AG04450 (cell line): ENCODE measurements around the gene ABTB1. TPM values are rescaled to one million over a fixed set of nuclear protein-coding genes. Genes with fewer than 3 reads are reported as not detected.

ENCODE experiments used
- CTCF ChIA-PET: fragments of 300-600, 350-600 bp; formaldehyde crosslinking; extraction: SDS; loops from one replicate; lab custom pipeline; 2022; ENCODE audit warnings: antibody characterized with exemption, inconsistent platforms; lab: Charles Lee
- POLR2A ChIA-PET: fragments of 350-600 bp; formaldehyde crosslinking; extraction: SDS; loops from one replicate; lab custom pipeline; 2021; ENCODE audit warnings: antibody characterized with exemption, inconsistent platforms; lab: Yijun Ruan, JAX
- DNase-seq: peaks from one replicate; pipeline ENCODE4 v3.0.0-alpha.2; 2011; ENCODE audit warnings: low read depth, low spot score
- H3K27ac ChIP-seq: one replicate; pipeline ENCODE4 v1.5.1; 2012; ENCODE audit warnings: low read depth, low read length, control low read depth
- H3K27me3 ChIP-seq: one replicate; pipeline ENCODE4 v1.6.0; 2012; ENCODE audit warnings: low read length; ENCODE audit not compliant: control insufficient read depth, insufficient read depth
- H3K4me3 ChIP-seq: 2 replicates; pipeline ENCODE4 v1.5.1; 2011; ENCODE audit warnings: mild to moderate bottlenecking, low read depth, low read length, control low read depth
- H3K9me3 ChIP-seq: 2 replicates; pipeline ENCODE4 v1.5.1; 2012; ENCODE audit warnings: low read length; ENCODE audit not compliant: control insufficient read depth, insufficient read depth
- polyA plus RNA-seq: library from polyadenylated mRNA; depleted of rRNA; stranded (reverse); fragments of >200 nt; gene quantifications from 2 replicates; pipeline ENCODE4 v1.2.3, GENCODE V29; 2011
- TF ChIP-seq, protein P1 (sequence below): IDR thresholded peaks from 2 replicates; pipeline ENCODE4 v1.5.1; 2011; ENCODE audit warnings: low read depth, low read length, control low read depth, inconsistent platforms

The ABTB1 gene
- polyA plus RNA-seq, 1 experiment: 15.5 TPM

DNA sequence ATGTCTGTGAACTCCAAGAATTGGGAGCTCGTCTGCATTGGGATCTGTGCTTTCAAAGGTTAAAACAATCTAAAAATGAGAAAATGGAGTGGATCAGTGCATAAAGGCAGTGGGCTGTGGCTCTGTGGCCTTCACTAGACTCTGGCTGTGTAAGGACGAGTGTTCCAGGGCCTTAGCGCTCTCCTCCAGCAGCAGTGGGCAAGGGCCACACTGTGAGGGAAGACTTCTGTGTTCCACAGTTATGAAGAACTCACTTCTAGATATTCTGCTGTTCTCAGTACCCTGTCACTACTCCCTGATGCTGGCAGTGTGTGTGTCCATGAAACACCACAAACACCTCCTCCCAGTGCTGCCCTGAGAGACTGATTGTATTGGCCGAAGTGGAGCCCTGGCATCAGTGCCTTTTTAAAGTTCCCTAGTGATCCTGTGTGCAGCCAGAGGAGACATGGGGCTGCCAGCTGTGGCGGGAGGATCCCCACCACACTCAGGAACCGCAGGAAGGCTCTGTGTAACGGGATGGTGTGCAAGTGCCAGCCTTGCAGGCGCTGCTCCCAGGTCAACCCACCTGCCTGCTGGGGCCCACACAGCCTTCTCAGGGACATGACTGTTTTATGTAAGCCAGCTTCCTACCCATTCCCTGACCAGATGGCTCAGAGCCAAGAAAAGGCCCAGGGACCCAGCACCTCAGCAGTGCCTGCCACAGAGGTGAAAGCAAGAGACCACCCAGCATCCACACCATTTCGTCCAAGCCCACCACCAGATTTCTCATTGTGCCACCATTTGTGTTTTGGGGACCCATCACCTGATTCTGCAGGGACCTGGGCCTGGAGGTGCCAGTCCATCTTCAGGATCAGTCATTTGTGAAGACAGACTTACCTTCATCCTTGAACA is 40.4 kb downstream of the ABTB1 start:
- Histone ChIP-seq H3K27ac (no peak overlapping the region), H3K9me3 (no peaks in the 10 kb centered on the region), H3K4me3 (no peak overlapping the region), H3K27me3 (no peaks in the 10 kb centered on the region)
- no peak for DNase-seq
- TF ChIP-seq, protein P1, sequence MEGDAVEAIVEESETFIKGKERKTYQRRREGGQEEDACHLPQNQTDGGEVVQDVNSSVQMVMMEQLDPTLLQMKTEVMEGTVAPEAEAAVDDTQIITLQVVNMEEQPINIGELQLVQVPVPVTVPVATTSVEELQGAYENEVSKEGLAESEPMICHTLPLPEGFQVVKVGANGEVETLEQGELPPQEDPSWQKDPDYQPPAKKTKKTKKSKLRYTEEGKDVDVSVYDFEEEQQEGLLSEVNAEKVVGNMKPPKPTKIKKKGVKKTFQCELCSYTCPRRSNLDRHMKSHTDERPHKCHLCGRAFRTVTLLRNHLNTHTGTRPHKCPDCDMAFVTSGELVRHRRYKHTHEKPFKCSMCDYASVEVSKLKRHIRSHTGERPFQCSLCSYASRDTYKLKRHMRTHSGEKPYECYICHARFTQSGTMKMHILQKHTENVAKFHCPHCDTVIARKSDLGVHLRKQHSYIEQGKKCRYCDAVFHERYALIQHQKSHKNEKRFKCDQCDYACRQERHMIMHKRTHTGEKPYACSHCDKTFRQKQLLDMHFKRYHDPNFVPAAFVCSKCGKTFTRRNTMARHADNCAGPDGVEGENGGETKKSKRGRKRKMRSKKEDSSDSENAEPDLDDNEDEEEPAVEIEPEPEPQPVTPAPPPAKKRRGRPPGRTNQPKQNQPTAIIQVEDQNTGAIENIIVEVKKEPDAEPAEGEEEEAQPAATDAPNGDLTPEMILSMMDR: no peak
- POLR2A ChIA-PET: no interaction called here
- CTCF ChIA-PET: interaction anchor here (0.6 kb wide), 1 partner anchor 16 kb away, joined by 4 read pairs; no protein-coding TSS in a partner anchor

GRCh38 chr3:127714125-127714571 is 41.4 kb downstream of the ABTB1 start:
- Histone ChIP-seq H3K27me3 (no peaks in the 10 kb centered on the region), H3K4me3 (no peak overlapping the region), H3K27ac (no peak overlapping the region), H3K9me3 (no peaks in the 10 kb centered on the region)
- ChIA-PET CTCF (interaction anchor here (0.6 kb wide), 1 partner anchor 17 kb away, joined by 4 read pairs; no protein-coding TSS in a partner anchor), POLR2A (no interaction called here)
- TF ChIP-seq, protein P1: no peak
- DNase-seq: no peak

- Histone ChIP-seq H3K4me3 (no peak overlapping the region), H3K27me3 (no peaks in the 10 kb centered on the region), H3K9me3 (no peaks in the 10 kb centered on the region), H3K27ac (no peak overlapping the region)
- ChIA-PET POLR2A (no interaction called here), CTCF (interaction anchor here (0.9 kb wide), 1 partner anchor 140 kb away, joined by 3 read pairs; no protein-coding TSS in a partner anchor)
- TF ChIP-seq, protein P1: no peak
- no peak for DNase-seq
These were observed 42.1 kb downstream of the ABTB1 start for GRCh38 chr3:127714866-127715265.

DNA sequence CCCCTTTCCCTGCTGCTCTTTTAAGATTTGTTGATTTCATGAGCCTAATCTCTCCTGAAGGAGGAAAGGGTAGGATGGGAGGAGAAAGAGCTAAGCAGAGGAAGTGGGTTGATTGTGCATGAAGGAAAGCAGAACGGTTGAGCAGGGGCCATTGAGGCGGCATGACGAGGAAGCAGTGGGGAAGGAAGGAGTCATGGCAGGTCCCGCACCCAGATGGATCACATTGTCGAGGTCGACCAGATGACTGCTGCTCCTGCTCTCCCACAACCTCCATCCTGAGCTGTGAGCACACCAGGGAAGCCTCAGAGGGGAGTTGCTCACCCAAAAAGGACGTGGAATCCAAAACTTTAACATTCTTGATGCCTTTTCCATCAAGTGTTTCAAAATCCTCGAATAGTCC is 42.8 kb downstream of the ABTB1 start:
- ChIA-PET POLR2A (no interaction called here), CTCF (interaction anchor here (0.9 kb wide), 1 partner anchor 140 kb away, joined by 3 read pairs; no protein-coding TSS in a partner anchor)
- TF ChIP-seq, protein P1: no peak

DNA sequence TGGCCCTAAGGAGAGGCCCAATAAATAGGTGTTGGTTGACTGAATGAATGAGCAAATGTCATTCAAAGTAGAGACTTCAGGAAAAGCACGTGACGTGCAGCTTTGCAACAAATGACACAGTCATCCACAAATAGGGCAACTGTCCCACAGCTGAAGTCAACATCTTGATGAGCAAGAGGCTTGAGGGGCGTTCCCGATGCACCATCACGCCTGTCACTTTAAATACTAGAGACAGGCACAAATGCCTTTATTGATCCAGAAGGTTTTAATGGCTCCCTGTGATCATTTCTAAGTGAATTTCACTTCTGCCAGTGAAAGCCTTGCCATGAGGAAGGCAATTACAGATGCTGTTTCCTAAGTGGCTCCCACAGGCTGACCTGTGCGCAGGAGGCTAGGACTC is 43.6 kb downstream of the ABTB1 start:
- no peaks in the 10 kb centered on the region for H3K27me3 ChIP-seq
- CTCF ChIA-PET: no interaction called here
- DNase-seq: no peak
- TF ChIP-seq, protein P1: no peak
- POLR2A ChIA-PET: no interaction called here
- no peak overlapping the region for H3K27ac ChIP-seq
- H3K9me3 ChIP-seq: no peaks in the 10 kb centered on the region
- H3K4me3 ChIP-seq: no peak overlapping the region

More for the DNA sequence above, 42.8 kb downstream of the ABTB1 start:
- Histone ChIP-seq H3K4me3 (no peak overlapping the region), H3K9me3 (no peaks in the 10 kb centered on the region), H3K27me3 (no peaks in the 10 kb centered on the region), H3K27ac (no peak overlapping the region)
- no peak for DNase-seq
